NCI-H1417 (cell line): Measurements from ENCODE around the gene MICAL3.

ENCODE experiments used
- DNase-seq, 3 experiments: peaks; one replicate each; lab custom pipeline; 2025; lab: John Stamatoyannopoulos, UW

Gene MICAL3

DNA sequence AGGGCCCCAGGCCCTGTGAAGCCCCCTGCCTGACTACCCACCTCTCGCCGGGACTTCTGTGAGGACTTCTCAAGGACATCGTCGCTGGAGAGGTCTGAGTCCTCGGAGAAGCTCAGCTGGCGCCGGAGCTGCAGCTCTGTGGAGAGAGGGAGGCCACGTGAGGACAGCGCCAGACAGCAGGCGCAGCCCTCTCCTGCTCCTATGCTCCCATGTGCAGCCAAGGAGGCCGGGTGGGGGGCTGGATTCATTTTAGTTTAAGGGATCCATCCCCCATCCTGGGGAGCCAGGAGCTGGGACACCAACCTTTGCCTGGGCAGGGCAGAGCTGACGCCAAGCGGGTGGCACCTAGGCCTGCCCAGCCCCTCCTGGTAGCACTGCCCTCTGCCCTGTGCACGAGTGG, 207.7 kb downstream of the MICAL3 start:
- no peak for DNase-seq

DNA sequence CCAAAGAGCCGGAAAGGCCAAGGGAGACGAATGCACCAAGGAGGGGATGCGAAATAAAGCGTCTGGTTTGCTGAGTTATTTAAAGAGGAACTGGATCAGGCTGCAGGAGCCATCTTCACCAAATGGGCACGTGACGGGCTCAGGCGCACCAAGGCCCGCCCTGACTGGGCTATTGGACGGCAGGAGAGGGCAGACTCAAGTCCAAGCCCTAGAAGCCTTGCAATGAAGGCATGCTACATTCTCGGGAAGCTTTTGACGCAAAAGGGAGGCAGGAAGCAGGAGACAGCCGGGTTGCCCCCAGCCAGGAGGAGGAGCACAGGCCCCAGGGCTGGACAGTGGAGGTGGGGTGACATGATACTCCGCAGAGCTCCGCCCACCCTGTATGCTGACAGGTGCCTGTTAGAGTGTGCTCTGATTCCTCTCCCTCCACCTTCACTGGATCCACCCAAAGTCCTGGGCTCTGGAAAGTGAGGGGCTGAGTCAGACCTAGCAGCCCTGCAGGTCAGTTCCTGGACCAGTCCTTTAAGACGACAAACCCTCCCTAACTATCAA, 208.6 kb downstream of the MICAL3 start:
- DNase-seq = no peak

DNA sequence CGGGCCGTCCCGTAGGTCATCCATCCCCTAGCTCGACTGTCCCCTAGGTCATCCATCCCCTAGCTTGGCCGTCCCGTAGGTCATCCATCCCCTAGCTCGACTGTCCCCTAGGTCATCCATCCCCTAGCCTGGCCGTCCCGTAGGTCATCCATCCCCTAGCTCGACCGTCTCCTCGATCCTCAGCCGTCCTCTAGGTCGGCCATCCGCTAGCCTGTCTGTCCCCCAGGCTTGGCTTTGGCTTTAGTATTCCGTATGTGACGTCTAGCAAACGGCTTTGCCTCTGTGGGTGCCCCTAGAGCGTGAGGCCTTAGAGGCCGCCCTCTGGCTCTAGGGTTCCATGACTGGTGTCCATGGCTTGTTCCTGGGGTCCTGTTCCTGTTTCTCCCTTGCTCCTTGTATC, 209.5 kb downstream of the MICAL3 start:
- DNase-seq = no peak

DNA sequence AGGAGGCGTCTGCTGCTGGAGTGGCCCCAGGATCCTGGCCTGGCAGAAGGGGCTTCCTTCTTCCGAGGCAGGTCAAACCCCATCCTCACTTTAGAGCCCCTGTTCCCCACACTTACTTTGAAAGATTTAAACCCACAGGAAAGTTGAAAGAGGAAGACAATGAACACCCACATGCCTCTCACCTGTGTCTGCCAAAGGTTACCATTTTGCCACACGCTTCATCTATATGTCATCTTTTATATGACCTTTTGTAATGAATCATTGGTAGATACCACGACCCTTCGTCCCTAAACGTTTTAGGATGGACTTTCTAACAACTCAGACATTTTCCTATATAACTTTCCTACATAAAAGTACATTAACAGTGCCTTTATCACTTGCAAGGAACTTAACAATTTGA, 210.3 kb downstream of the MICAL3 start:
- DNase-seq = no peak

- no peak for DNase-seq
Measured at GRCh38 chr22:17811119-17811518, 213.2 kb downstream of the MICAL3 start.

- no peak for DNase-seq
Measured at GRCh38 chr22:17810570-17811116, 213.7 kb downstream of the MICAL3 start.

DNA sequence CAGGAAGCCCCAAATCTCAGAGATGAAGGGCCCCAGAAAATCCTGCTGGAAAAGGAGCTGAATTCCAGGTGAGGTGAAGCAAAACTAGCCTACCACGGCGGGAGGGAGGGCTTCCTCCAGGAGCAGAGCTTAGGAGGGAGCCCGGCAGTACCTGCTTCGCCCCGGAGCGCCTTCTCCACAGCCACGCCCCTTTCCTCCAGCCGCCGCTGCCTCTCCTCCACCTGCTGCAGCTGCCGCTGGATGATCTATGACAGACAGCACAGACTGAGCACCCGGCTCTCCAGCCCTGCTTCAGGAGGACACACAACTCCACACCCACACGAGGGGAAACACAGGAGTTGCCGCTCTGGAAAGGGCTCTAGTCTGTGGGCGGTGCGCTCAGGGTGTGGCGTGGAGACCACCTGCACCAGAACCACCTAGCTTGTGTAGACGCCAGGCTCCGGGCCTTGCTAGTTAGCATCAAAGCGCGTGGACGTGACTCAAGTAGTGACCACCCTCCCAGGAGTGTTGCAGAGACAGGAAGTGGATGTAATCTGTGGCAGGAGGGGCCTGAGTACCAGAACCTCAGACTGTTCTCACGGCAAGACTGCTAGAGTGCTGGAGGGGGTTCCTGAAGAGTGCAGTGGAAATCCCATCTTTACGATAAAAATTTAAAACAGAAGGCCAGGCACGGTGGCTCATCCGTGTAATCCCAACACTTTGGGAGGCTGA, 215.5 kb downstream of the MICAL3 start:
- DNase-seq = peak; percentile 59 to 80 (median 77)

DNA sequence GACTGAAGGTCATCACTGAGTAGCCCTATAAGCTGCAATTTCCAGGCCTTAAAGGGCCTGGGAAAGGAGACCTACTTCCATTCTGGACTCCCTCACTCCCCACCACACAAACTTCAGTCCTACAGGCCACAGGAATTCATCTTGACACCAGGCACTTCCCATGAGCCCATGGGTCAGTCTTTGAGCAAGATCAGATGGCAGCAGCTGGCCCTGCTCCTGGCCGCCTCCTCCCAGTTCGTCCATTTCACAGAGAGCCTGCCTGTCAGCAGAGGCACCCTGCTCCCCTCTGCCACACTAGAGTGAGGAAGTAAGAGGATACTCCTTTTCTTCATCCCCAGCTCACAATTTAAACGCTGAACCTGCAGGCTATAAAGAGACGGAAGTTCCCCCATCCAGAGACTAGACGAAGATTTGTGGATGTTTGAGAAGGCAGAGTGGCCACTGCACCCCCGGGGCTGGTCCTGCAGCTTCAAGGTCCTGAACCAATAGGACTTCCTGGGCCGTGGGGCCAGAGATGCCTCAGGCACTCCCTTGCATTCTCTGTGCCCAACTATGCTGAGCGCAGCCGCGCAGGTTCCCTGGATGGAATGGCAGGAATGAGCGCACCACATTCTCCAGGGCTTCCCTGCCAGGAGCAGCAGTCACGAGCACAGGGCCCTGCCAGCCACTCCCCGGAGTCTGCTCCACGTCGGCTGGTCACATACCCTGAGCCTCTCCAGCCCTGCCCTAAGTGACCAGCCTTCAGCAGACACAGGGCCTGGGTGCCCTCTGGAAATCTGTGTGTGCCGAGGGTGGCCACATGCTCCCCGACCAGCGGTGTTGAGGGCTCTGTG, 216.6 kb downstream of the MICAL3 start:
- DNase-seq = peak in 1 of 3 experiments; percentile 62

DNA sequence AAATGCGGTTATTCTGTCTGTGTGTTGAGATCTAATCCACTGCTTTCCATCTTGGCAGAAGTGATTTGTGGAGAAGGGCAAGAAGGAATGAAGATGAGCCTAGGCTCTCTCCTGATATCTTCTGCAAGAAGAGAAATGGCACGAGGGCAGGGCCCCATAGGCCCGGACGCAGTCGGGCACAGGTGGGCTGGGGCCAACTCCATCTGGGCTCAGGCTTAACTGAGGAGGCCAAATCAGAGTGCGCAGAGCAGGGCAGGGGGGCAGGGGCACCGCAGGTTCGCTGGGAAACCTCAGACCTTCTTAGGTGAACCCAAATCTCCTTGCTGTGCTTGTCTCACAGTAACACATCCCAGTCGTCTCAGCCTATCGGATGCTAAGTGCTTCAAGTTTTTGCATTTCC, 217.3 kb downstream of the MICAL3 start:
- DNase-seq = no peak

DNA sequence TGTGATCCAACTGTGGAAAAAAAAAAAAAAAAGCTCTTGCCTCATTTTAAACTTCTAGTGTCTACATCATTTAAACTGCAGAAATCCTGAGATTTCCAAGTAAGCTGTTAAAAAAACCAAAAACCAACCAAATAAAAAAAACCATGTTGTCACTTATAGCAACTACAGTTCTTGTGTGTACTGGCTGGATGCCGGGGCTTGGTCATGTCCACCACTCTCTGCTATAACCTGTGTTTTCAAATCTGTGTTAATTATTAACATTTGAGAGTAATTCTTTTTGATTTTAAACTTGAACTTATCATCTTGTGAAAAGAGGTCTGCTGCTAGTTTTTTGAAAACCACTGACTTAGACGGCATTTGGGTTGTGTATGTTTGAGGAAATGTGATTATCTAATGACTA, 217.9 kb downstream of the MICAL3 start:
- no peak for DNase-seq

DNA sequence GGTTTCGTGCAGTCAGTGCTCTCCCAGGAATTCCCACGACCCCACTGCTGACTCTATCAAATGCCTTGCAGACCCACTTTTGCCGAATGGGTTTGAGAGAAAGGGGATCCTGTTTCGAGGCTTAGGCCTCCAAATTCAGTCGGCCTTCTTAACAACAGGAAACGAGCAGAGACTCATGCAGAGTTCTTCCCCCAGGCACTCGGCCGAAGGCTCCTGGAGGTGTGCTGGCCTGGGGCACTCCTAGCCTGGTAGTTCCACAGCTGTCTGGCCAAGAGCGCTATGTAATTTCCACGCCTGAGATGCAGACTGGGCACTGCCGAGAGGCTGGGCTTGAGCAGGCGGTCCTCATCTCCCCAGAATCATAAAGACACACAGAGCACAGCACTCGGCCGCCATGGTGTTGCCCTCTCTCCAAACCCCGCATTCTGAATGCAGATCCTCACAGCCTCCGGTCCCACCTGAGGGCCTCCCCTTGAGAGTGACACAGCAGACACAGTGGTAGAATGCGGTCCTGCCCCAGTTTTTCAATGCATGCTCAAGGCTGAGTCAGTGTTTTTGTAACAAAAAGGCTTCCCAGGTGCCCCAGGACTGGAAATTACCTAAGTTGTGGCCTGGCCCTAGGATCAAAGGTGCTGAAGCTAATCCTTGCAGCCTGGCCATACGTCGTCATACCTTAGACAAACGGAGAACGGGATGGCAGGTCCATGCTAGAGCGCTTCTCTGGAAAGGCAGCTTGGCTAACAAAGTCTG, 219.9 kb downstream of the MICAL3 start:
- no peak for DNase-seq

- no peak for DNase-seq
Measured at GRCh38 chr22:17803609-17804270, 220.6 kb downstream of the MICAL3 start.

DNA sequence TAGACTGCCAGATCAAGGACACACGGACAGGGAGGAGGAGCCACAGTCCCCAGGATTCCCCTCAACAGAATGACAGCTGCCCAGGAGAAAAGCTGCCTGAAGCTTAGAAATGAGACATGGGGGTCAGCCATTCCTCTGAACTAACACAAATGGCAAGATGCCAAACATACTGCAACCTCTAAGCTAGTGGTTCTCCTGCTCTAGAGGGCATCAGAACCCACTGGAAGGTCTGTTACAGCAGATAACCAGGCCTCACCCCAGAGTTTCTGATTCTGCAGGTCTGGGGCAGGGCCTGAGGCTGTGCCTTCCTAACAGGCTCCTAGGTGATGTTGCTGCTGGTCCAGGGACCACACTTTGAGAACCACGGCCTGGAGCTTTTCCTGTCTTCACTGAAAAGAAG, 221.5 kb downstream of the MICAL3 start:
- no peak for DNase-seq

DNA sequence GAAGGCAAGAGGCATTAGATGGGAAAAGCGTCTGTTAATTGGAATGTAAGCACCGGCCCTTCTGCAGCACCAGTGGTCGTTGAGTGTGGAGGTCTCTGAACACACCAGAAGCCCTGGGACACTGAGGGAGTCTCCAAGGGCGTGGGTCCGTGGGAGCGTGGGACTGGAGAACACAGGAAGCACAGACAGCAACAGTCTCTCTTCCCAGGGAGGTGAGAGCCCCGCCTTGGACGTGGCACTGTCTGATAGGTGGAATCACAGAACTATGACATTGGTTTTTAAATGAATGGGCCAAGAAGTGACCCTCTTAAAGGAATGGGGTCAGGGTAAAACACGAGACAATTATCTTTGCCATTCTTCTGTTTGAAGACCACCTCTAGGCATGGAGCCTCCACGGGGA, 221.9 kb downstream of the MICAL3 start:
- no peak for DNase-seq

DNA sequence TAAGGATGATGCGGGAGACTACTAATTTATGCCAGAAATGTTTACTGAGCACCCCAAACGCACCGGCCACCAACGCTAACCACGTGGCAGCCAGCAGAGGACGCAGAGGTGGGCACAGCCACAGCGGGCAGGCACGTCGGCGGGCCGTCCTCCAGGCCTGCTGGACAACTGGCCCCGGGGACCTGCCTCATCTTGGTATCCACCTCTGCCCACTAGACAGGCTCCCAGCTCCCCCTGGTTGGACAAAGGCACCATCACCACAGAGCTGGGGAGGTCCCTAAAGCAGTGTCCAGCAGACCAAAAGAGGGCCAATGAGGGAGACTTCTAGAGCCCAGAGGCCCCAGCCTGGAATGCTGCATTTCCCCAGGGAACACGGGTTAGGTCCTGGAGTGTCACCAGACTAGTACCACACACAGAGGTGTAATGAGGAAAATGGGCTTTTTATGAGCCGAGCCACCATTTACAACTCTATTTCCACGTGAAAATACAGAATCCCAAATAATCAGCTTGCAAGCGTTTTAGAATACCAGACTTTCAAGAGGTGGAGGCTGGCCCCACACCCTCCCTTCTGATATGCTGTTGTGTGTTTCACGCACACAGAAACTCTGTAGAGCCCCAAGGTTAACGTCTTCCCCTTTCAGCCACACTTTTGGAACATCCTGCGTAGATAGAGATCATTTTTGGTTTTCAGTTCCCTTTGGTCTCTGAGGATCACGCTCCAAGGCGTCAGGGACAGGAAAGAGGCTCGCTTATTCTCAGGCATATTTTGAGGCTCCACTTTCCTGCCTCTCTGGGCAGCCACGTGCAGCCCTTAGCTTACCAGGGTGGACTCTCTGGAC, 226.4 kb downstream of the MICAL3 start:
- no peak for DNase-seq

- no peak for DNase-seq
Measured at GRCh38 chr22:17796695-17797094, 227.7 kb downstream of the MICAL3 start.

DNA sequence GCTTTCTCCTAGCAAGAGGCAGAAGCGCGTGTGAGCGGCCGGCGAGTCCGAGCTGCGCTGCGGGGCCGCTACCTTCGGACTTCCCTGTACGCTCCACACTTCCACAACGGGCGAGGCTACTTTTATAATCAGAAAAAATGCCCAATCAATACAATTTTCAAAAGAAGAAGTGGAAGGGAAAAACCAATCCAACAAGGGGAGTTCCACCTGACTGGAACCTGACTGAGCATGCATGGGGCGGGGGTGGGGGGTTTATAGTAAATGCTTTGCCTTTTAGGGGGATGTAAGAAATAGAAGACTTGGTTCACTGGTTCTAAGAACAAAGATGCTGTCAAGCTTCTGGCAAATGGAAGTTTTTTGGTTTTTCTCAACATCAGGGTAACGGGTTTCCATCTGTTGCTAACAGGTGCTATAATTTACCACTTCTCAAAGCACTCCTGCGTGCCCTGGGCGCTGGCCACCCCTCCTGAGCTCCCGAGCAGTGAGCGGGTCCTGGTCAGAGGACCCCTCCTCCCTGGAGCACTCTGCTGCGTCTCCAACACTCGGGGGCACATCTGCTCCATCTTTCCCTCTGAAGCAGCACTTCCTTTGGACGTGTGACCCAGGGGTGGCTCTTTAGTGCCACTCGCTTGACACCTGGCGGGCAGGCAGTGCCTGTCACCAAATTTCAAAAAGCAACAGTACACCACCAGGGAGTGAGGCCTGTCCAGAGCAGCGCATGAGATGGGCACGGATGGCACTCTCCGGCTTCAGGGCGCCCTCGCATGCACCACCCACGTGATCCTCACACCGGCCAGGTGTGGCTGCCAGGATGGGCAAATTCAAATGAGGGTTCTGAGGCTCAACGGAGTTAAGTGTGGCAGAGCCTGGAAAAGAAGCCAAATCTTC, 228.5 kb downstream of the MICAL3 start:
- no peak for DNase-seq

DNA sequence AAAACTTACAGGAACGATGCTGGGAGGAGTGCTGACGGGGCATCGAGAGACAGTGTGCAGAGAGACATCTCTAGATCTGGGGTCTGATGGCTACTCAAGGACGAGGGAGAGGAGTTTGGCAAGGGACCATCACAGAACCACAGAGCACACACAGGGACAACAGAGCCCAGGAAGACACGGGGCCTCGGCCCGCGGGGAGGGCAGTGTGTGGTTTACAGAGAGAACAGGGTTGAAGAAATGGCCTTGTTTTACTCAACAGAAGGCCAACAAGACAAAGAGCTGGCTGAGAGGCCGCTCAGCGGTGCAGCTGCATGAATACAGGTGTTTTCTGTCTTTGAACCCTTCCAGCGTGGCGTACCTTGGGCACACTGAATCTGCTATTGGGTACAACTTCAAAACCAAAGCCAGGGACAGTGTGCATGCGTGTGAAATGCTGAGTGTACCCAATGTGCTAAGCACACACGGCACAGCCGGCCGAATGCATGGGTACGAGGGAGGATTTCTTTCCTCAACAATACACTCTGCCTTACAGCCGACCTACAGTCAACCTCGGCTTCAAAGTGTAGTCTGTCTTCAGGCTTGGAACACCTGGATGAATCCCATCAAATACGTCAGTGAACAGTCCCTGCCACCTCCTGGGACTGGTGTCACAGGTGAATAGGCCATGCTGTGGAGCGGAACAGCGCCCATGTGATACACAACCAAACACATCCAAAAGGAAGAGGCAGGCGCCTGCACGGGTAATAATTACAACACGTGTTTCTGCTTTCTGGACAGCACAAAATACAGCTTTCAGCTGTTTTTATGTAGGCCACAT, 229.4 kb downstream of the MICAL3 start:
- no peak for DNase-seq
